GM12878 (cell line): ENCODE measurements around the gene GRK2. TPM values are rescaled to one million over a fixed set of nuclear protein-coding genes. Genes with fewer than 3 reads are reported as not detected.

ENCODE experiments used
- CREB1 ChIP-seq: IDR thresholded peaks from 2 replicates; pipeline ENCODE4 v1.6.1; 2012; ENCODE audit warnings: low read depth, mild to moderate bottlenecking, inconsistent platforms
- GABPA ChIP-seq: IDR thresholded peaks from 2 replicates; pipeline ENCODE4 v1.6.1; 2014; ENCODE audit warnings: antibody characterized with exemption, low read depth, mild to moderate bottlenecking, inconsistent platforms
- NKRF ChIP-seq: fragments of 450-650 bp; conservative IDR thresholded peaks from 2 replicates; pipeline ENCODE4 v1.6.1; 2017; ENCODE audit warnings: mild to moderate bottlenecking, moderate library complexity
- SMARCA5 ChIP-seq: fragments of 450-650 bp; IDR thresholded peaks from 2 replicates; pipeline ENCODE4 v1.6.1; 2017; ENCODE audit warnings: mild to moderate bottlenecking
- polyA plus RNA-seq, 11 experiments: library from polyadenylated mRNA; depleted of rRNA in 4 of 11; unstranded in 6 of 11; stranded (reverse) in 5 of 11; fragments of >200 nt; fragmentation: Nextera tagmentation in 4 of 11; fragmentation: Illumina TruSeq in 1 of 11; extraction: Ambion mirVana in 4 of 11; extraction: Trizol in 1 of 11; gene quantifications; 1 replicate in 1 of 11; 2 replicates in 10 of 11; pipeline versions ENCODE4 v1.2.1 to v1.2.3, GENCODE V29; 2011 to 2016; ENCODE audit warnings: inconsistent platforms in 2 of 11, missing spikeins in 2 of 11, low read depth in 1 of 11
- total RNA-seq, 4 experiments: library from RNA; depleted of rRNA in 3 of 4; stranded (reverse); fragments of >200 nt in 3 of 4; fragmentation: Illumina TruSeq in 1 of 4; extraction: Trizol in 1 of 4; gene quantifications; 2 replicates each; pipeline versions ENCODE4 v1.2.1 to v1.2.3, GENCODE V29; 2013 to 2021
- TF ChIP-seq, protein P1 (sequence below): fragments of 450-650 bp; IDR thresholded peaks from 2 replicates; pipeline ENCODE4 v1.6.1; 2017; ENCODE audit warnings: low read depth, mild to moderate bottlenecking, moderate library complexity

GRK2 gene
- total and polyA plus RNA-seq, 10 of the 15 experiments (the other 5 are each of a cell fraction or from before 2014, with no cell fraction given): 1.0 to 160 (median 66.1) TPM

DNA sequence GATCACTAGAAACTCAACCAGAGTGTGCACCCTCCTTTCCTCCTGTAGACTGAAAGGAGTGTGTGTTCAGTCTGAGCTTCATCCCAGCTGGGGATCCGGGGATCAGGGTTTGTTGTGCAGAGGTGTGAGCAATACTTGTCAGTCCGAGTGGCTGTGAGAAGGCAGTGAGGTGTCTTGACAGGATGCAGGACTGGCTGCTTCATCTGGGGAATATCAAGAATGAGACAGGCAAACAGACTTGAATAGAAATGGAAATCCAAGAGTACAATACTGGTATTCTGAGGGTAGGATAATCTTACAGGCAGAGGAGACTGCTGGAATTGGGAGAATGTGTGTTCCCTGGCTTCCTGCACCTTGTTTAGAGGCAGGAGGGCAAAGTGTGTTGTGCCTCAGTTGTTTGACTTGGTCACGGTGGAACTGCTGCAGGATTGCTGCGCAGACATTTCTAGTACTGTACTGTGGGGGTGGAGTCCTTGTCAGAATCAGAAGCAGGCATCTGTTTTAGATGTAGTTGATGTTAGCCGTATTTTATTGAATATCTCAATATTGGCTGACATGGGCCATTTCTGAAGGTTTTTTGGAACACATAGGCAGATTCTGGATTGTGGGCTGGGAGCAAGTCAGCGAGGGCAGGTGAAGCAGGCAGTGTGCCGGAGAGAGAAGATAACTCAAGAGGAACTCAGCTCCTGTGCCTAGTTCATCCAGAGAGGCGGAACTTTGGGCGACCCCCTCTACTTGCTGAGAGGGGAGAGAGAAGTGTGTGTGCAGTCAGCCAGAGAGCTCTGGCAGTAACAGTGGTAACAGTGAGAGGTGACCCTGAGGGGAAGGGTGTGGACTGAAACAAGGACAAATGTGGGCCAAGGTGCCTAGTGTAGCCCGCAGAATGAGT lies 27.1 kb upstream of the GRK2 start (continued):
- TF ChIP-seq NKRF: no peak
- TF ChIP-seq GABPA: no peak
- no peak for TF ChIP-seq CREB1
- TF ChIP-seq SMARCA5: no peak
- TF ChIP-seq, protein P1, sequence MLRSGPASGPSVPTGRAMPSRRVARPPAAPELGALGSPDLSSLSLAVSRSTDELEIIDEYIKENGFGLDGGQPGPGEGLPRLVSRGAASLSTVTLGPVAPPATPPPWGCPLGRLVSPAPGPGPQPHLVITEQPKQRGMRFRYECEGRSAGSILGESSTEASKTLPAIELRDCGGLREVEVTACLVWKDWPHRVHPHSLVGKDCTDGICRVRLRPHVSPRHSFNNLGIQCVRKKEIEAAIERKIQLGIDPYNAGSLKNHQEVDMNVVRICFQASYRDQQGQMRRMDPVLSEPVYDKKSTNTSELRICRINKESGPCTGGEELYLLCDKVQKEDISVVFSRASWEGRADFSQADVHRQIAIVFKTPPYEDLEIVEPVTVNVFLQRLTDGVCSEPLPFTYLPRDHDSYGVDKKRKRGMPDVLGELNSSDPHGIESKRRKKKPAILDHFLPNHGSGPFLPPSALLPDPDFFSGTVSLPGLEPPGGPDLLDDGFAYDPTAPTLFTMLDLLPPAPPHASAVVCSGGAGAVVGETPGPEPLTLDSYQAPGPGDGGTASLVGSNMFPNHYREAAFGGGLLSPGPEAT: no peak
